K562 (cell line): ENCODE measurements around the gene ABCC5. TPM values are rescaled to one million over a fixed set of nuclear protein-coding genes. Genes with fewer than 3 reads are reported as not detected.

ENCODE experiments used
- CXXC5 ChIP-seq: fragments of 250-450 bp; sonication (Bioruptor Pico); IDR thresholded peaks from 2 replicates; pipeline ENCODE4 v1.8.0; 2022; ENCODE audit warnings: inconsistent platforms, mild to moderate bottlenecking, moderate library complexity
- E4F1 ChIP-seq: fragments of 250-450 bp; sonication (Bioruptor Pico); IDR thresholded peaks from 2 replicates; pipeline ENCODE4 v1.5.0; 2021; ENCODE audit warnings: mild to moderate bottlenecking, borderline replicate concordance
- KLF13 ChIP-seq: fragments of 450-650 bp; IDR thresholded peaks from 2 replicates; pipeline ENCODE4 v1.6.1; 2016; ENCODE audit warnings: missing genetic modification characterization, low read depth, mild to moderate bottlenecking, missing compliant biosample characterization, moderate library complexity, borderline replicate concordance
- LARP7 ChIP-seq: fragments of 450-650 bp; IDR thresholded peaks from 2 replicates; pipeline ENCODE4 v1.6.1; 2016
- NRF1 ChIP-seq, 2 experiments: fragments of 450-650 bp; IDR thresholded peaks in 1 of 2; conservative IDR thresholded peaks in 1 of 2; 2 replicates each; pipeline ENCODE4 v1.6.1; 2014; ENCODE audit warnings: mild to moderate bottlenecking in 2 of 2
- PHF21A ChIP-seq: fragments of 450-650 bp; IDR thresholded peaks from 2 replicates; pipeline ENCODE4 v1.6.1; 2017; ENCODE audit warnings: low read depth, borderline replicate concordance
- POLR2A ChIP-seq: fragments of 450-650 bp; conservative IDR thresholded peaks from 2 replicates; pipeline ENCODE4 v1.6.1; 2016
- SMARCA4 ChIP-seq: fragments of 450-650 bp; IDR thresholded peaks from 2 replicates; pipeline ENCODE4 v1.6.1; 2016
- polyA plus RNA-seq, 8 experiments: library from polyadenylated mRNA; depleted of rRNA in 4 of 8; stranded (reverse) in 5 of 8; unstranded in 3 of 8; fragments of >200 nt; fragmentation: Nextera tagmentation in 2 of 8; fragmentation: Illumina TruSeq in 1 of 8; extraction: Ambion mirVana in 2 of 8; extraction: Trizol in 1 of 8; gene quantifications; 2 replicates each; pipeline versions ENCODE4 v1.2.1 to v1.2.3, GENCODE V29; 2011 to 2014; ENCODE audit warnings: inconsistent platforms in 1 of 8, missing spikeins in 1 of 8
- total RNA-seq, 7 experiments: library from RNA; depleted of rRNA in 6 of 7; stranded (reverse); fragments of >200 nt in 6 of 7; fragmentation: Illumina TruSeq in 2 of 7; extraction: Trizol in 2 of 7; gene quantifications; 2 replicates each; pipeline versions ENCODE4 v1.2.1 to v1.2.3, GENCODE V29; 2011 to 2021; ENCODE audit warnings: low replicate concordance in 1 of 7
- TF ChIP-seq, protein P1 (sequence below), 2 experiments: fragments of 450-650 bp in 1 of 2; sonication (generic) in 1 of 2; formaldehyde crosslinking in 1 of 2; IDR thresholded peaks in 1 of 2; conservative IDR thresholded peaks in 1 of 2; 2 replicates each; pipeline versions ENCODE4 v1.6.1 to v1.8.1; 2016 to 2023; ENCODE audit warnings: mild to moderate bottlenecking in 2 of 2, moderate library complexity in 2 of 2, inconsistent platforms in 1 of 2, missing genetic modification reagents in 1 of 2
- TF ChIP-seq, protein P2 (sequence below): fragments of 450-650 bp; IDR thresholded peaks from 2 replicates; pipeline ENCODE4 v1.6.1; 2018; ENCODE audit warnings: mild to moderate bottlenecking, low read depth; ENCODE audit not compliant: partially characterized antibody
- TF ChIP-seq, protein P3 (sequence below): sonication (generic); formaldehyde crosslinking; IDR thresholded peaks from 2 replicates; pipeline ENCODE4 v1.8.0; 2022; ENCODE audit warnings: mild to moderate bottlenecking, low read depth, missing genetic modification reagents

The ABCC5 gene
- total and polyA plus RNA-seq, 9 of the 15 experiments (the other 6 are each of a cell fraction or from before 2014, with no cell fraction given): 22.0 to 53.0 (median 41.9) TPM

DNA sequence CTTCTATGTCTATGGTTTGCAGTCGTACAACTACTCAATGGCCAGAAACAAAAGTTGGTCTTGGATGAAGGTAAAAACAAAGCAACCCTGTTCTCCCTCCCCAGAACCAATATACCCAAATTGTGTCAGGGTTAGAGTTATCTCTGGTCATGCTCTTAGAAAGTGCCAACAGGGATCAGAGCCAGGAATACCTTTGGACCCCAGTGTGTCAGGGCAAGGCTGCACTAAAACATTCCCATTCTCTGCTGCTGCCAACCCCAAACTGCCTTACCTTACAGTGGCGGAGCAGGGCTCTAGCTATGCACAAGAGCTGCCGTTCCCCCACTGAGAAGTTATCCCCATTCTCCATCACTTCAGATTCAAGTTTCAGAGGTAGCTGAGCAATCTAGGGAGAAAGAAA is 90.6 kb downstream of the ABCC5 start (continued):
- TF ChIP-seq E4F1 (CRISPR knock-in tag): no peak
- no peak for TF ChIP-seq CXXC5 (CRISPR knock-in tag)
- TF ChIP-seq, protein P1, sequence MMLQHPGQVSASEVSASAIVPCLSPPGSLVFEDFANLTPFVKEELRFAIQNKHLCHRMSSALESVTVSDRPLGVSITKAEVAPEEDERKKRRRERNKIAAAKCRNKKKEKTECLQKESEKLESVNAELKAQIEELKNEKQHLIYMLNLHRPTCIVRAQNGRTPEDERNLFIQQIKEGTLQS (IDR thresholded peaks at IDR 0.05): no peak
- TF ChIP-seq, protein P1 (CRISPR knock-in tag; conservative IDR thresholded peaks at IDR 0.05): no peak
- no peak for TF ChIP-seq LARP7
- no peak for TF ChIP-seq POLR2A
- TF ChIP-seq KLF13 (tag): no peak
- TF ChIP-seq, protein P2, sequence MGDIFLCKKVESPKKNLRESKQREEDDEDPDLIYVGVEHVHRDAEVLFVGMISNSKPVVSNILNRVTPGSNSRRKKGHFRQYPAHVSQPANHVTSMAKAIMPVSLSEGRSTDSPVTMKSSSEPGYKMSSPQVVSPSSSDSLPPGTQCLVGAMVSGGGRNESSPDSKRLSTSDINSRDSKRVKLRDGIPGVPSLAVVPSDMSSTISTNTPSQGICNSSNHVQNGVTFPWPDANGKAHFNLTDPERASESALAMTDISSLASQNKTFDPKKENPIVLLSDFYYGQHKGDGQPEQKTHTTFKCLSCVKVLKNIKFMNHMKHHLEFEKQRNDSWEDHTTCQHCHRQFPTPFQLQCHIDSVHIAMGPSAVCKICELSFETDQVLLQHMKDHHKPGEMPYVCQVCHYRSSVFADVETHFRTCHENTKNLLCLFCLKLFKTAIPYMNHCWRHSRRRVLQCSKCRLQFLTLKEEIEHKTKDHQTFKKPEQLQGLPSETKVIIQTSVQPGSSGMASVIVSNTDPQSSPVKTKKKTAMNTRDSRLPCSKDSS: no peak
- TF ChIP-seq NRF1 (conservative IDR thresholded peaks at IDR 0.05 in 1 of 2, IDR thresholded peaks at IDR 0.05 in 1 of 2): no peak
- no peak for TF ChIP-seq SMARCA4
- no peak for TF ChIP-seq PHF21A
- TF ChIP-seq, protein P3, sequence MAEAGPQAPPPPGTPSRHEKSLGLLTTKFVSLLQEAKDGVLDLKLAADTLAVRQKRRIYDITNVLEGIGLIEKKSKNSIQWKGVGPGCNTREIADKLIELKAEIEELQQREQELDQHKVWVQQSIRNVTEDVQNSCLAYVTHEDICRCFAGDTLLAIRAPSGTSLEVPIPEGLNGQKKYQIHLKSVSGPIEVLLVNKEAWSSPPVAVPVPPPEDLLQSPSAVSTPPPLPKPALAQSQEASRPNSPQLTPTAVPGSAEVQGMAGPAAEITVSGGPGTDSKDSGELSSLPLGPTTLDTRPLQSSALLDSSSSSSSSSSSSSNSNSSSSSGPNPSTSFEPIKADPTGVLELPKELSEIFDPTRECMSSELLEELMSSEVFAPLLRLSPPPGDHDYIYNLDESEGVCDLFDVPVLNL (CRISPR knock-in tag): no peak
